ENCODE measurements around the gene SPO11.

The SPO11 gene, protein sequence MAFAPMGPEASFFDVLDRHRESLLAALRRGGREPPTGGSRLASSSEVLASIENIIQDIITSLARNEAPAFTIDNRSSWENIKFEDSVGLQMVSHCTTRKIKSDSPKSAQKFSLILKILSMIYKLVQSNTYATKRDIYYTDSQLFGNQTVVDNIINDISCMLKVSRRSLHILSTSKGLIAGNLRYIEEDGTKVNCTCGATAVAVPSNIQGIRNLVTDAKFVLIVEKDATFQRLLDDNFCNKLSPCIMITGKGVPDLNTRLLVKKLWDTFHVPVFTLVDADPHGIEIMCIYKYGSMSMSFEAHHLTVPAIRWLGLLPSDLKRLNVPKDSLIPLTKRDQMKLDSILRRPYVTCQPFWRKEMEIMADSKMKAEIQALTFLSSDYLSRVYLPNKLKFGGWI

DNA sequence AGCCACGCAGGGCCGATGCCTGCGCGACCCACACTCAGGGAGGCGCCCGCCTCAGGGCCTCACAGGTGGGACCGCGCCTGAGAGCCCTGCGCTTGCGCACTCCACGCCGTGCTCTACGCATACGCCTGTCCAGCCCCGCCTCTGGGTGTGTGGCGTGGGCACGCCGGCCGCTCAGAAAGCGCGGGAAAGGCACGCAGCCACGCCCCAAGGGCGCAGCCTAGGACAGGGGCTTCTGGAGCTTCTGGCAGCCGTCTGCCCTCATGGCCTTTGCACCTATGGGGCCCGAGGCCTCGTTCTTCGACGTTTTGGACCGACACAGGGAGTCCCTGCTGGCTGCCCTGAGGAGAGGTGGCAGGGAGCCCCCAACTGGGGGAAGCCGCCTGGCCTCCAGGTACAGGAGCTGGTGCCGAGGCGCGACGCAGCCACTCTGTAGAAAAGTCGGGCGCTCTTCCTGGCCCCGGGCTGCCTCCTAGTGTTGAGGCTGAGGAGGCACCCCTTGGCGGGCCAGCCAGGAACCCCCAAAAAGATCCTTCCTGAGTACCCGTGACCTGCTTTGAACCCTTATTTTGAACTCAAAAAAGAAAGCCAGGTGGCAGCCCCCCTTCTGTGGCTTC is at the start of gene SPO11:
TSS of gene SPO11 (plus strand) at position 196 of the 614 bp plus-strand sequence. CDS start at position 261, 65 bp downstream.
- DNase-seq, result no peak

DNA sequence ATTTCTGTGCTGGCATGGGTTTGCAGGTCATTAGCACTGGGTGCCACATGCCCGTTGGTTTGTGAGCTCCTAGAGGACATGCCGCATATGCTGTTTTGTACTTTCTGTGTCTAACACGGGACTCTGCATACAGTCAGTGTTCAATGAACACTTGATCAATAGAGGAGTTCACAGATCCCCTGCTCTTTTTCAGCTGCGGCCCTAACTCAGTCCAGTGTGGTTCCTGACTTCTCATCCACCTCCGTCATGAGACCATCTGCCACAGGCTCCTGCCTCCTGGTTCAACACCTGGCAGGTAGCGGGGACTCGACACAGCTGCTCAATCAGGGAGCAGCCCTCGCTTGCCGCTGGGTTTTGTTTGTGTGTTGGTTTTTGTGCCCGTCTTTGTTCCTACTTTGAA is 49.4 kb upstream of the SPO11 start:
- no peak for DNase-seq

DNA sequence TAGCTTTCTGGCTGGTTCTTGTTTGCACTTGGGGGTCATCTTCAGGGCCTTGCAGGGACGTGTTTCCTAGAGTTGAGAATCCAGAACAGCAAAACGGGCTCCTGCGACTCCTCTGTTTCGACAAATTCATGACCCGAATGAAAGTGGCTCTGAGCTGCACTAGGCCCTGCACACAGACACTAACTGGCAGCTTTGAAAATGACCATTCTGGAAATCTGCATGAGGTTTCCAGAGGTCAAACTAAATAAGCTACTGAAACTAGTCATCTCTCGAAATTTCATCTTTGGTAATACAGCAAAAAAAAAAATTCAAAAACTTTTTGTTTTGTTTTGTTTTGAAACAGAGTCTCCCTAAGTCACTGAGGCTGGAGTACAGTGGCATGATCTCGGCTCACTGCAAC is 47.7 kb upstream of the SPO11 start:
- no peak for DNase-seq

DNA sequence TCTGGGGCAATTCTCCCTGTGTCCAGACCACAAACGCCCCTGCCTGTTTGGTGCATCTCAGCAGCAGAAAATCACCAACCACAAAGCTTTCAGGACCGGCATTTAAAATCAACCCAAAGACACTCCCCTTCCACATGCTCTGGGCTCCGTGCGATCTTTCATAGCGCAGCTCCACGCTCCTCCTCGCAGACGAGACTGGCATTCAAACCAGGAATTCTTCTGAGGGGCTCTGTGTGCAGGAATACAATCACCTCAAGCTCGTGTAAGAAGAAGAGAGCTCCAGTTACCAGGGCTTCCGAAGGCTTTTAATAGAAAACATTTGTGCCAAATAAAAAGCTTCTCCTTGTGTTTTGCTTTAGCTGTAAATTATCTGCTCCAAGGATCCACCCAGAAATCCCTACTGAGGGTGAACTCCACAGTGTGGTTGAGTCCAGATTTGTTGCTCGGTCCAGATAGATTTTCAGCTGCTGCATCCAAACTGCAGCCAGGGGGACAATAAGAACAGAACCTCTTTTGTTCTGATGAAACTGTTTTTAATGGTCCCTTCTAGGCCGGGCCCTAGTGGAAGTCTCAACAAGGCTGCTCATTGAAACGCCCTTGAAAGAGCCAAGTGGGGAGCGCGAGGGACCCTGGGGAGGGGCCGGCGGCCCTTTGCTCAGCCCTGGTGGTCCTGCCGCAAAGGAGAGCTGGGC is 46.8 kb upstream of the SPO11 start:
- DNase-seq, result no peak

DNA sequence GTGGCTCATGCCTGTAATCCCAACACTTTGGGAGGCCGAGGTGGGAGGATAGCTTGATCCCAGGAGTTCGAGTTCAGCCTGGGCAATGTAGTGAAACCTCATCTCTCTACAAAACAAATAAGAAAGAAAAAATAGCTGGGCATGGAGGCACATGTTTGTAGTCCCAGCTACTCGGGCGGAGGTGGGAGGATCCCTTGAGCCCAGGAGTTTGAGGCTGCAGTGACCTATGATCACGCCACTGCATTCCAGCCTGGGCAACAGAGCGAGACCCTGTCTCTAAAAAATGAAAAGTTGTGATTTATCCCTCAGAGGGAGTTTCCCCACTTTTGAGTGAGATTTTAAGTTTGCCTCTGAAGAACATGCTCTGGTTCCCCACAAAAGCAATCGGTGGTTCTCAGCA is 45.7 kb upstream of the SPO11 start:
- no peak for DNase-seq

DNA sequence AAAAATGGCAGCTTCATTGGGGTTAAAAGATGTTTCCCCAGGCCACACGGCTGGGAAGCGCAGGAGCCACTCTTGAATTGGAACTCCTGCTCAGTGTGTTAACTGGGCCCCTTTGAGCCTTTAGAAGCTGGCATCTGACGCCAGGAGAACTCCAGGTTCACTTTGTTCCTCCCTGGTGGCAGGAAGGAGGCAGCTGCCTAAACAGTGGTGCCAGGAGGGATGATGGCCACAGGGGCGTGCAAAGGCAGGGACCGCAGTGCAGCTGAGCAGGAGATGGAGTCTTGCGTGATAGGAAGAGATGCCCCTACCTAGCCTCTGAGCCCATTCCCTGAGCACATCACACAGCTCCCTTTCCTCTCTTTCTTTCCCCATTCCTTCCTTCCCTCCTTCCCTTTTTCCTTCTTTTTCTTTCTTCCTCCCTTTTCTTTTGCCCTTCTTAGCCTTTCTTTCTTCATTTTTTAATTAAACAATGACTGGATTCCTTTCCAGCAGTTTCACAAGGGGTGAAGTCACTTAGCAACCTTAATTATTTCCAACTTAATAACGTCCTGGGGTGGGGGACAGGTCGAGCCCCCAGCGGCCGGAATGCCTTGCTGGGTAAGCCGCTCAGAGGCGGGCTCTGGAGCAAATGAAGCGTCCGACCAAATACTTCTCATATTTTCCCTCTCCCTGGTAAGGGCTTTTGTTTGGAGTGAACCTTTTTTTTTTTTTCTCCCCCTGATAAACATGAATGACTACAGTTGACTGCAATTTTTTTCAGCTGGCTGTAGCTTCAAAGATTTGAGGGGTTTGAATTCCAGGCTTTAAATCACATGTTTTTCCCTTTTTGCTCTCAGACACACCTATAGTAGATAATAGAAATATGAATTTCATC is 42.4 kb upstream of the SPO11 start:
- DNase-seq, result no peak

DNA sequence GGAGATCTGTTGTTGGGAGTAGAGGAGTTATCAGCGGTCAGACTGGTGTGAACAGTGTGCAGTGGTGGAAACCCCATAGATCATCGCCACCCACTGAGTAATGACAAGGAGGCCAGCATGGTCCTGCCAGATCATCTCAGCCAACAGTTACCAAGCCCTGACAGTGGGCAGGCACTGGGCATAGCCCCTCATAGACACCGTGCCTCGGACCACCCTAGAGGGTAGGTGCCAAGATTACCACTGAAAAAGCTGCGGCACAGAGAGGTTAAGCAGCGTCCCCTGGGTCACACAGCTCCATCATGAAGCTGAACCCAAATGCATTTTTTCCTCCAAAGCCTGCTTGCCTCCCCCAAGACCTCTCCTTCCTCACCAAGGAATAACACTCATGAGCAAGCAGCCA is 41.7 kb upstream of the SPO11 start:
- no peak for DNase-seq

DNA sequence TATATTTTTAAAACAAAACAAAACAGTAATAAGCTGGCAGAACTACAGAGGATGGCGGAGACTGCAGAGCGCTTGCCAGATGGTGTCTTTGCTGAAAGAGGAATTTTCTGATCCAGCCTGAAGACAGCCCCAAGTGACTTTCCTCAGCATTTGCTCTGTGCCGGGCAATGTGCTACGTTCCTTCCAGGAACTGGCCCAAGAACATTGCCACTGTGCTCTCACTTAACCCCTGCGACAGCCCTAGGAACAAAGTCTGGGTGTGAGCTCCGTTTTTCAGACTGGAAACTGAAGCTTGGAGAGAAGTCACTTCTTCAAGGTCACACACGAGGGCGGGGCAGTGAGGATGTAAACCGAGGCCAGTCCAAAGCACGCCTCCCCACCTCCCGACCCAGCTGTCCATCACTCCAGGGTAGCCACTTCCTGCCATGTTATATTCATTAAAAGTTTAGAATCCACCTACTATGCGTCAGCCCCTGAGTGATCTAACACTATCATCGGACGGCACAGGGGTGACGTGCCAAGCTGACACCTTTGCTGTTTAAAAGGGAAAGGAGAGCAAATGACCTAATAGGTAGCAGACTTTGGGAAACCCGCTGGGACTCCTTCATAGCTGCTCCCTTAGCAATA is 40.8 kb upstream of the SPO11 start:
- no peak for DNase-seq

DNA sequence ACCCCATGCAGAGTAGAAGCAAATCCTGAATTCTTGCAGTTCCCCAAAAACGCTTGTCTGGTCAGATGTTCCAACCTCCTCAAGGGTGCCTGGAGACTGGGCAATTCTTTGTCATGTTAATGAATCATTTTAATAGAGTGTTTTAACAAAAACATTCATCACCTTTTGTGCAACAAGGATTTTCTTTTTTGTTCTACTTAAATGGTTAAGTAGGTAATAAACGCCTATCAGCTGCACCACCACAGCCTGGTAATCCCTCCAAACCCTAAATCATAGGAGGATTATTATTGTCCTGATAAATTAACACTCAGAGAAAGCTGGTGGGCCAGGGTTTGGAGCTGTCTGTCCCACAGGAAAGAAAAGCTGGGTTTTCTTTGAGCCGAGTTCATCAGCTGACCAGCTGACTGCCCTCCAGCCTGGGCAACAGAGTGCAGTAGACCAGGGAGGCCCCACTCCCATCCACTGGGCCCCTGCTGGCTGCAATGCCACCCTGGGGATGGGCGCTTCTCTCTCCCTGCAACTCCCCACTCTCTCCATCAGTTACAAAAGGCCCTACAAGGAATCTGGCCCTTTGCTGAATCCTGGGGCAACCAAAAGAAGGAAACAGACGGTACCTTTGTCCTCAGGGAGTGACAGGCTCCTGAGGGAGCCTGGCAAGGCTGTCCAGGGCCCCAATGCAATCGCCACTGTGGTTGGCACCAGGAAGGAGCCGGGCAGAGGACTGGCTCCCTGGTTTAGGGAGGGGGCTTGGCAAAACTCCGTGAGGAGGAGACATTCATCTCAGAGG is 40.0 kb upstream of the SPO11 start:
- DNase-seq, result no peak

DNA sequence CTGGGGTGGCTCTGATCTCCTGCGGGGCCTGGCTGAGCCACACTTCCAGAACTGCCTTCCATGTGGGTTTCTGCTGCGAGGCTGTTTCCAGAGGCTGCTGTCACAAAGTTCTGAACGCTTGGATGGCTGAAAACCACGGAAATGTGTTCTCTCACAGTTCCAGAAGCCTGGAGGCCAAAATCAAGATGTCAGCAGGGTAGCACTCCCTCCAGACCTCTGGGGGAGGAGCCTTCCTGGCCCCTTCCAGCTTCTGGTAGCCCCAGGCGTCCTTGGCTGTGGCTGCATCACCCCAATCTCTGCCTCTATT is 39.5 kb upstream of the SPO11 start:
- DNase-seq, result no peak

DNA sequence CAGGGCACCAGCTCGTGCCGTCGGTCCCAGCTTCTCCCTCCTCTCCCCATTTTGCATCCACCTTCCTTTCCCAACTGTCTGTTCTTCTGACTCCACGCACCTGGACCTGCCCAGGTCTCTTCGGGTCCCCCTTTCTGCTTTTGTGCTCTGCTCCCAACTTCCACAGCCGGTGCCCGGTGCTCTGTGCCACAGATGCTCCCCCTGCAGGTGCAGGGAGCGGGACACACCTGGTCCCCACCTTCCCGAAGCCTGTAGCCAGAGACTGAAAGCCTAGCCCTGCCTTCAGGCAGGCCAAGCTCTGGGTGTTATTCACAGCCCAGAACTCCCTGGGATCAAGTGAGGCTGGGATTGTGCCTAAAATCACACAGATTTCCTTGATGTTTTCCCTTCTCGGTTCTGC is 38.6 kb upstream of the SPO11 start:
- DNase-seq, result no peak

DNA sequence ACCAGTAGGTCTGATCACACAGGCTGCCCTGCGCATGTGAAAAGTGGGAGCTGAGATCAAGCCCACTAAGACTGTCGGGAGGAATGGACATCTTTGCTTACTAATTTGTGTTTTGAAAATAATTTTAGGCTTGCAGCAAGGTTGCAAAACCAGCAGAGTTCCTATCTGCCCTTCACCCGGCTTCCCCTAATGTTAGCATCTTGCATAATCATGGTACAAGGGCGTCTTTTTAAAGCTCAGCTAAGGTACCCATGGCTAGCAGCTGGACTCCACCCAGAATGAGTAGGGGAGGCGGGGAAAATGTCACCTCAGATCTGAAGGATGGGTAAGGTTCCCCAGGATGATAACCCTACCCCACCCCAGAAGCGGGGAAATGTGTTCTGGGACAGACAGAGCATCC is 37.9 kb upstream of the SPO11 start:
- DNase-seq, result no peak

DNA sequence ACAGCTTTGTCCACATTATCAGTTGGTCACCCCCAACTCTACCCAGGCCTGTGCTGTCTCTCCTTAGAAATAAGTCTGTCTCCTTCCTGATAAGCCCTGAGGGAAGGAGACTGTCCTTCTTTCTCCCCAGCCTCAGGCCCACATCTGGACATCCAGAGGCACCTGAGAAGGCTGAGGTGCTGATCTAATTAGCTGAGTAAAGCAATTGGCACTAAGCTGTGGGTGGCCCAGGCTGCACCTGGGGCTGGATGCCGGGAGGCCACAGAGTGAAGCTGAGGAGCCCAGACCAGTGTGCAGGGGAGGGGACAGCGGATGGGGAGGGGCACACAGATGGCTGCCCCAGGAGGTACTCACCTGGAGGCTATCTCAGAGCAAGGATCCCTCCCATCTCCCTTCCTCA is 37.0 kb upstream of the SPO11 start:
- DNase-seq, result no peak

DNA sequence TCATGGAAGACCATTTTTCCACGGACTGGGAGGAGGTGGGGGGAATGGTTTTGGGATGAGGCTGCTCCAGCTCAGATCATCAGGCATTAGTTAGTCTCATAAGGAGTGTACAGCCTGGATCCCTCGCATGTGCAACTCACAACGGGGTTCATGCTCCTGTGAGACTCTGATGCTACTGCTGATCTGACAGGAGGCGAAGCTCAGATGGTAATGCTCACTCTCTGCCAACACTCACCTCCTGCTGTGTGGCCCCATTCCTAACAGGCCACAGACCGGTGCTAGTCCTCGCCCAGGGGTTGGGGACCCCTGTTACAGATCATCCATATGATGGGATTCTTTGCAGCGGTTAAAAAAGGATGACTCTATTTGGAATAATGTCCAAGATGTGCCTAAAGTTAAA is 35.6 kb upstream of the SPO11 start:
- no peak for DNase-seq

DNA sequence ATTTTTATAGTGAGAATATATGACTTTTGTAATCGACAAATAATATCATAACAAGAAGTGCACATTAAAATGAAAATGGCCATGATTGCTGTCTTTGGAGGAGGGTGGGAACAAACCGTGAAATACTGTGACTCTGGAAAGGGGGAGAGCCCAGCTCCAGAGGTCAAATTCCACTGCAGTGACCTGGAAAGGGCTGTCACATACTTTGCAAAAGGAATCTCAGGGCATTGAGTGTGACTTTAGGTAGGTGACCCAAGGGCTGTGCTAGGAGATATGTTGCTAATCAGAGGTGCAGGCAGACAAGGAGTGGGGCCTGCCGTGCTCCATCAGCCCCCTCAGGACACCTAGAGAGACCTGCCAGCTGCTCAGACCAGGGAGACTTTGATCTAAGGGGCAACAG is 35.1 kb upstream of the SPO11 start:
- DNase-seq, result no peak

DNA sequence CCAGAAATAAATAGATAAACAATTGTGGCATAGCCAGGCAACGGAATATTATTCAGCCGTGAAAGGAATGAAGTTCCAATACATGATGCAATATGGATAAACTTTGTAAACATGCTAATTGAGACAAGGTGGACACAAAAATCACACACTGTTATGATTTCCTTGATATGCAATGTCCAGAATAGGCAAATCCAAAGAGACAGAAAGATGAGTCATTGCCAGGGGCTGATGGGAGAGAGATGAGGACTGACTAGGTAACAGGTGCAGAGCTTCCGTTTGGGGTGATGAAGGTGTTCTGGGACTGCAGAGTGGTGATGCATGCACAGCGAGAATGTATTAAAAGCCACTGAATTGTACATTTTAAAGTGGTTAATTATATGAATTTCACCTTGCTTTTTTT is 31.1 kb upstream of the SPO11 start:
- no peak for DNase-seq

DNA sequence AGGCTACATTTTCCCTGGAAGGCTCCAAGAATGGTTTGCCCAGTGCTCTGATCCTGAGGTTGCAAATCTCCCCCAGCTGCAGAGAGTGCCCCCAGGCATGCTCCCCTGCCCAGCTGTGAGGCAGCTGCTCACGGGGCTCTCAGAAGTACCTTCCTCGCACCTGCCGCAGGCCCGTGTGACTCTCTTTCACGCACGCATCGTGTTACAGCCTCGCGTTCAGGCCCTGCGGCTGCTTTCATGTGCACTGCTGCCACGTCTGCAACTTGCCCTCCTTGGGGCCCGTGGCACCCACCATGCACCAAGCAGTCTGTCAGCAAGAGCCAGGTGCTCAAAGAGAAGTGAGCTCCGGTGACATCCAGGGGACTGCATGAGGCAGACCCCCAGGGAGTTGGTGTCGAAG is 28.6 kb upstream of the SPO11 start:
- DNase-seq, result no peak

DNA sequence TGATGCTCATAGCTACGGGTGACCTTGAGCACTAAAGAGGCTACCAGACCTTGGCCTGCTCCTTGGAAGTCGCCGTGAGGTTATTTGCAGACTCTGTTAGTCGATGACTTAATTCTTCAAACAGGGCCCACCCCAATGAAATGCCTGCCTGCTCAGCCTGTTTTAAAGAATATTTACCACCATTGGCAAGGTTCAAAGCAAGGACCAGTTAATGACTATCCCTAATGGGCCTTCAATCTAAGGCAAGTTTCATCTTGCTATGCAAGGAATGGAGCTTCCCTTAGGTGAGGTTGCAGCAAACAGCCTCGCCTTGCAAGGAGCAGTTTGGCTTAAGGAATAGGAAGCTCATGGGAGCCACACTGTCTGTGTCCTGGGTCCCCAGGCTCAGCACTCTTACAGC is 22.9 kb upstream of the SPO11 start:
- DNase-seq, result no peak

DNA sequence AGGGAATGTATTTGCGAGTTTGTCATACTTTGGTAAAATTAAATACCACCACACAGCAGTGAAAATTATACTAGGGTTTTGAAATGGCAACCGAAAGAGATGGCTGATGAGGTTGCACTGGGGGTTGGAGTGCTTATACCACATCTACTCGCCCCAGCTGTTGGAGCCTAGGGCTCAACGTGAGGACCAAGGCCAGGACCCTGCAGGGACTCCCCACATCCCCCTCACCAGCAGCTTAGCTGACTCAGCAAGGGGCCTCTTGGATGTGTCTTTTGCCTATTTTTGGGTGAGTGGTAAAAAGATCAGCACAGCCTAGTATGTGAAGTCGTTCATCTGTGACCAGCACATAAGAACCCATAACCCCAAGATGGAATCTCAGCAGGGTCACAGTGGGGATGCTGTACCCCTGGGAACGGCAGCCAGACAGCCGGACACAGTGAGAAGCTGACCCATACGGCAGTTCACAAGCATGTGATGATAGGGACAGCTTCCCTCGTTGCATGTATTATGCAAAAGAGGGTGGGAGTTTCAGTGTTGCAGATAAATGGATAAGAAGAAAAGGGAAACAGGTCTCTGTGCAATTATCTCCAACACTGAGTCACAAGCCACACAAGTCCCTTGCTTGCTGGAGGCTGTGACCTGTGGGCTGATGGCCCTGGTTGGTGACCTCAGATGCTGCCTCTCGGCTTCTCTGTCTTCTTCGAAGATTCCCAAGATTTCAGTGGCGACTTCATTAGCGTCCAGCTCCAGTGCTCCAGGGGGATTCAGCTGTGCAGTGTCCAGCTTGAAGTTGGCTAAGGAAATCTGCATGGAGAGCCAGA is 20.9 kb upstream of the SPO11 start:
- no peak for DNase-seq

DNA sequence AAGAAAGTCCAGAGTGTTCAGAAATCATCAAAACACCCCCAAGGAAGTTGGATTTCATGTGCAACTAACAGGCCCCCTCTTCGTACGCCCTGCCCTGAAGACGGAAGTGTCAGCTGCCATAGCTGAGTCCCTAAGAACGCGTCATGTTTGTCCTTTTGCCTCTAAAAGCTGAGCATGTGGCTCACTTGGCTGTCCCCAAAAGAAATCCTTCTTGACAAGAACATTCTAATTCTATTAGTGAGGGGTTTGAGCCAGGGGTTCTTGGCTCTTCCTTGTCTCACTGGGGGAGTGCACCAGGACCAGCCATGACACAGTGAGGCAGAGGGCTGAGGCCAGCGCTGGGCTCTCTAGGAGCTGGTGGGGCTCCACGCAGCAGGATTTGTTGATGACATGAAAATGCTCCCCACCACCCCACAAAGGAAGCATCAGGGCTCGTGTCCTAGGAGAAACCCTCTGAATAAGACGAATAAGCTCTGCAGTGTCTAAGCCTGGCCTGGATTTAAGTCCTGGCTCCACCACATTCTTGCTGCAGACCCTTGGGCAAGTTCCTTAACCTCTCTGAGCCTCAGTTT is 20.0 kb upstream of the SPO11 start:
- no peak for DNase-seq
